Tongue (tissue), 2 donors: ENCODE data around the gene NUTM1. TPM values are rescaled to one million over a fixed set of nuclear protein-coding genes. Genes with fewer than 3 reads are reported as not detected.
"Not testable (repeated sequence)": the region's sequence is repeated elsewhere in the genome, so short reads cannot be mapped to it uniquely, and the experiment has no call there.

Source experiments
- DNase-seq: peaks from one replicate; pipeline ENCODE4 v3.0.0-alpha.2; 2015
- total RNA-seq: library from RNA; depleted of rRNA; stranded (reverse); fragments of >200 nt; gene quantifications from one replicate; pipeline ENCODE4 v1.2.3, GENCODE V29; 2014

The NUTM1 gene
- total RNA-seq, 1 donor from 2014 or later: not detected

DNA sequence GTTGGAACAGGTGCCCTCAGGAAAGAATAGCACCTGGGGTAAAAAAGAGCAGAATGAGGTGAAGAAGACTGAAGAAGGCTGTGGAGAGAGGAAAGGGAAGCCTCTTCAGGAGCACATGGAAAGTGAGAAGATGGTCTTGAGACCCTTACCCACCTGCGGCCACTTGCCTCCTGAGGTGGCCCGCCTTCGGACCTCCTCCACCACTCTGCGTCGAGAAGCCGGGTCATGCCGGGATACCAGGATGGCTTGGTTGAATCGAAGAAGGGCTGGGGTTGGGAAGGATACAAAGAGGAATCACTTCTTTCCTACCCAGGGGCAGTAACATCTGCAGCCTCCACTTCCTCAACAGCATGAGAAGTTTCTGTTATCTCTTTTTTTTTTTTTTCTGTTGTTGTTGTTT is 20.9 kb downstream of the NUTM1 start:
- DNase-seq: no peak

DNA sequence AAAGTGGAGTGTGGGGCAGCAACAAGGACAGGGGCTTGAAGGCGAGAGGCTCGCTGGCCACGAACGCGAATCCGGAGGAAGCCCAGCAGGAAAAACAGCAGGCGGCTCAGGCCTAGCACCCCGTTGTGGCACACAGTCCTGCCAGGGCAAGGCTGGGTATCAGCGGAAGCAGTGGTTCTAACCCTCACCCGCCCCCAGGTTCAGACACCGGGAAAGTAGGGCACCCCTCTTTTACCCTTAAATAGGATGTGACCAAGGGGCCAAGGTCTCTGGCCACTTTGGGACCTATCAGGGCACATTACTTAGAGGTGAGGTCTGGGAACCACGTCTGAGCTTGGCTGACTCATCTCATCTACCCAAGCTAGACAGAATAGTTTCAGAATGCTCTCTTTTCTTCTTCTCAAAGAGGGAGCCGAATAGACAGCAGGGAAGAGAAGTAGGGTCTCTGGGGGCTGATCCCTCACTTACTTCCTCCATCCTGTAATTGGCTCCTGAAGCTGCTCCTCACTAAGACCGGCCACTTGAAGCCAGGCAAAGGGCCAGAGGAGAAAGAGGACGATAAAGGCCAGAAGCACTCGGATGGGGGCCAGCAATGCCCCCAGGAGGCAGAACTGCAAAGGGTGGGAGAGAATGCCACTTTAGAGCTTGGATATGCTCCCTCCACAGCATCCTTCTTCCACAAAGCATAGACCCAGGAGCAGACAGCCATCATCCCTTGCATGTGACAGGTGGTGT is 22.1 kb downstream of the NUTM1 start:
- peak; percentile 5 for DNase-seq

DNA sequence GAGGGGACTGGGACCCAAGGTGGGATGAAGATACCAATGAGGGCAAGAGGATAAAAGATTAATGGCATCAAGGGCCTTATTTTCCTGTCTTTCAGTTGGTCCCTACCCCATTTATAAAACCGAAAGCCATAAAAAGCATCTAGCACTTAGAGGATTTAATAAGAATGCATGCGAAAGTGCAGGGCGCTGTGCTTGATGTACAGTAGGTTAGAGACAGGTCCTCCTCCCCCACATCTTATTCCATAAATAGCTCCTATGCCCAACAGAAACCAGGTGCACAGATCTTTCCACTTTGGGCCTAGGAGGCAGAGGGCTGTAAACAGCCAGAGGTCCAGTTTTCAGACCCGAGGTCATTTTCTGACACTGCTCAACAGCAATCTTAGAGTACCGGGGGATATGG is 22.7 kb downstream of the NUTM1 start:
- DNase-seq: peak; percentile 6

DNA sequence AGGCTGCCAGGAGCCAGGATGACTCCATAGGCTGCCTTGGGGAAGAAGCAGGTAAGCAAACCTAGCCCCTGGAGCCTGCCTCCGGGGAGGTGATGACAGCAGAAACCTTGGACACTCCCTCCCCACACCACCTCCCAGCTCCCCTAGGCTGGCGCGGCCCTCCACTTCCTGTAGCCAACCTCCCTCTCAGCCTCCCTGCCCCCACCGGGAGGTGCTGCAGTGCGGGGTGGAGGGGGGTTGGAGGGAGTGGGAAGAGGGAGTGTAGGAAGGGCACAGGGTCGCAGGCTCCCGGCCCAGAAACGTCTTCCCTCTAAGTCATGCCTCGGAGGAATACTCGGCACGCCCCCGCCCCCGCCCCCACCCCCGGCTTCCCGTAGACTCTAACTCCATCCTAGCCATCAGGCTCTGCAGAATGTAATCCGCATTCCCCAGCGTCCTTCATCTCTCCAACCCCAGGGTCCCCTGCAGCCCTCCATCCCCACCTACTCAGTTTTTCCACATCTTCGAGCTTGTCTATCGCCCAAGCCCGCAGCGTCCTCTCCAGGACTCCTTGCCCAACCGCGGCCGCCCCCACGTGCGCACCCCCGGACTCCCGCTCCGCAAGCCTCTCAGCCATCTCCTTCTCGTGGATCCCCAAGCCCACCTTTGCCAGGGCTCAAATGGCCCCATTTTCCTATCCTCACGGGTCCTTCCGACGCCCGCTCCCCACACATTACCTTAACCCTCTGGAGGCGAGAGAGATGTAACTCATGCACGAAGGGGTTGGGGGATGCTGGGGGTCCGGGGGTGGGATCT is 23.4 kb downstream of the NUTM1 start:
- peak; percentile 58 for DNase-seq

- DNase-seq: peak; percentile 94
Observed at GRCh38 chr15:34367101-34368081, 24.3 kb downstream of the NUTM1 start, which contains the start of gene LPCAT4. Gene LPCAT4, minus strand, starts transcription at chr15:34367196. Its CDS starts 96 bp downstream, at chr15:34367100.

DNA sequence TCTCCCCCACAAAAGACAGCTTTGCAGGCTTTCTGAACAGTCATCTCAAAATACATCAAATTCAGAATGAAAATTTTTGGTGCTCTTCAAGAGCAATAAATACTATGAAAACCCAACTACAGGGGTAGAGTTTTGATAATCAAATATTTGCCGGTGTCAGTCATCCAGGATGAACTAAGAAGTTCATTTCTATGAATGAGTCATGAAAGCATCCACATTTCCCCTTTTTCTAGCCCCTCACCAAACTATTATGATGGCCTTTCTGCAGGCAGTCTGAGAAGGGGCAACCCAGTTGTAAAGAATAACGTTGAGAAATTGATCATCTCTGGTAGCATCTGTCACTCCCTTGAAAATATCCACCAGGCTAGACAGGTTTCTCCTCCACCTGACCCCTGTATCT is 27.0 kb downstream of the NUTM1 start:
- DNase-seq: no peak

DNA sequence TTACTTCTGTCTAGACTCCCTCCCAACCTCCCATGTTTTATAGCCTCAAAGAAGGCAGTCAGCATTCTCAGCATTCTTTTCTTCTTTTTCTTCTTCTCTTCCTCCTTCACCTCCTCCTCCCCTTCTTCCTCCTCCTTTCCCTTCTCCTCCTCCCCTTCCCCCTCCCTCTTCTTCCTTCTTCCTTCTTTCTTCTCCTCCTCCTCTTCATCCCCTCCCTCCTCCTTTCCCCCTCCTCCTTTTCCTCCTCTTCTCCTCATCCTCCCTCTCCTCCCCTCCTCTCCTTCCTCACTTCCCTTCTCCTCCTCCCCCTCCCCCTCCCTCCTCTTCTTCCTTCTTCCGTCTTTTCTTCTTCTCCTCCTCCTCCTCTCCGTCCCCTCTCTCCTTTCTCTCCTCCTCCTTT is 27.5 kb downstream of the NUTM1 start:
- no peak for DNase-seq

GRCh38 chr15:34373951-34374350 is 30.8 kb downstream of the NUTM1 start:
- no peak for DNase-seq

GRCh38 chr15:34374816-34375215 is 31.7 kb downstream of the NUTM1 start:
- no peak for DNase-seq

DNA sequence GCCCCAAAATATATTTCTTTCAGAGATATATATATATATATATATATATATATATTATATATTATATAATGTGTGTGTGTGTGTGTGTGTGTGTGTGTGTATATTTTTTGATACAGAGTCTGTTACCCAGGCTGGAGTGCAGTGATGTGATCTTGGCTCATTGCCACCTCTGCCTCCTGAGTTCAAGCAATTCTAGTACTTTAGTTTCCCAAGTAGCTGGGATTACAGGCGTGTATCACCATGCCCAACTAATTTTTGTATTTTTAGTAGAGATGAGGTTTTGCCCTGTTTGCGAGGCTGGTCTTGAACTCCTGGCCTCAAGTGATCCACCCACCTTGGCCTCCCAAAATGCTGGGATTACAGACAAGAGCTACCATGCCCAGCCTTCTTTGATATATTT is 32.4 kb downstream of the NUTM1 start:
- DNase-seq: not testable (repeated sequence)

- no peak for DNase-seq
Observed at GRCh38 chr15:34376856-34377255, 33.7 kb downstream of the NUTM1 start.

GRCh38 chr15:34380491-34380890 is 37.4 kb downstream of the NUTM1 start:
- not testable (repeated sequence) for DNase-seq

DNA sequence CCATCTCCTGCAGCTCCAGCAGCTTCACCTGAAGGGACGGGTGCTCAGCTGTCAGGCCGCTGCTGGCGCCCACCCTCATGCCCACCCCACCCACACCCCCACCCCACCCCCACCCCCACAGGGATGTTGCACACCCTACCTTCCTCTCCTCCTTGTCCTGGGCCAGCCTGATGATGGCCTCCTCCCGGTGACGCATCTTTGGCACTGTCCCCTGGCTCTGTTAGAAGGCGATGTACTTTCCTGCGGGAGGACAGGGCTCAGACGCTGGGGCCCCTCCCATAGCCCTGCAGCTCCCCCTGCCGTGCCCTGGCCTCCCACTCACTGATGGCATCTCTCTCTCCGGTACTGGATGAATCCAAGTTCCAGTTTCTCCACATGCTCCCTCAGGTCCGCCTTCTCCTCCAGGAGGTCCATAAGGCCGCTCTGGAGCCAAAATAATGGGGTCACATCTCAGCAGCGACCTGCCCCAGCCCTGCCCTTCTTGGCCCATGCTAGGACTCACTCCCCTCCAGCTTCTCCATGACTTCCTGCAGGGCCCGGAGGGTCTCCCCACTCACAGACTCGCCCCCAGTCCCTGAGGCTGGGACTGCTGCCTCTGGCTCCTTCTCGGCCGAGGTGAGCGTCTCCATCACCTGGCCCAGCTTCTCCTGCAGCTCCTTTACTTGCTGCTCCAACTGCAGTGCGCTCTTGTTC is 38.9 kb downstream of the NUTM1 start:
- not testable (repeated sequence) for DNase-seq

DNA sequence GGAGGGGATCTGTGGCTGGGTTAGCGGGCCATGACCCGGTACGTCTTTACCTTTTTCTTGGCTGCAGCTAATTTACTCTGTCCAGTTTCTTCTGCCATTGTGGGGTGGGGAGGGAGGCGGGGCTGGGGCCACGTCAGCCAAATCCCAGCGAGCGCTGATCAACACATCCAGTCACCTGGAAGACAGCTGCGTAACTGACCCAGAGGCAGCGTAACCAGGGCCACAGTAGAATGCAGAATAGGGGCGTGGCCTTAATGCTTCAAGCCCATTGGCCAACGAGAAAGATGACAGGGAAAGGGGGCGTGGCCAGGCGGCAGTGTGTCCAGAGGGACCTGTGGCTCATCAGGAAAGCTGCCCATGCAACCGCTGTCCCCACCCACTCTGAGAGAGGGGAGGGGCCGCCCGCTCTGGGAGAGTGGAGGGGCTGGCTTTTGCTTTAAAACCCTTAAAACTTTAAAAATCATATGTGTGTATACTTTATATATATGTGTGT is 46.5 kb downstream of the NUTM1 start:
- DNase-seq: not testable (repeated sequence)

- DNase-seq: not testable (repeated sequence)
Observed at GRCh38 chr15:34392981-34393380, 49.9 kb downstream of the NUTM1 start.

- not testable (repeated sequence) for DNase-seq
Observed at GRCh38 chr15:34397637-34398259, 54.6 kb downstream of the NUTM1 start.

DNA sequence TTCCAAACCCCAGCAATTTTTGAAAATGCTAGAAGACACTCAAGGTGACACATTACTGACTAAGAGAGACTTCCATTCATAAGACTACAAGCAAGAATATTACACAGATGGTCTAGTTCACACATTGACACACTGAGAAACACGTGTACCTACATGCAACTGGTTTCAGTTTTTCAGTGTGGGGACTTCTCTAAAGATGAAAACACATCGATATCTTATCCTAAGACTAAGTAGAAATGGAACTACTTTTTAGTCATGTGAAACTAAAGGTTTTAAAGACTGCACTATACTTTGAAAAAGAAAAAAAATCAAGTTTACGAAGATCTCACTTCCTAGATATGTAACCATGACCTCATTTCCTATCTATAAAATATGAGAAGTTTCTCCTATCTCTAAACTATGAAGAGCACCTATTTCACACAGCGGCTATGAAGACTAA is 60.1 kb downstream of the NUTM1 start:
- DNase-seq: not testable (repeated sequence)

DNA sequence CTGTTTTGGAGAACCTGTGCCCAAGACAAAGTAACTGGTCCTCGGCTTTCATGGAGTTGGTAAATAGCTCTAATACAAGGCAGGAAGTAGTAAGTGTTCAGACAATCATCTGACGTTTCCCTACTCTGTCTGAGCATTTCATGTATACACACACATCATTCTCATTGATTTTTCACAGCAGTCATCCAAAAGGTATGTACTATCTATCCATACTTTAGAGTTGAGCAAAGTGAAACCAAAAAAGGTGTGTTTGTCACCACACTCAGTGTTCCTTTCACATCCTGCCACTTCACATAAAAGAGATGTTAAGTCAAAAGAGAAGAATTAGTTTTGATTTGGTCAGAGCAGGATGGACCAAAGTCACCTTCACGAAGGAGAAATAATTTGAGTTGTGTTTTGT is 60.8 kb downstream of the NUTM1 start:
- not testable (repeated sequence) for DNase-seq
